Mesendoderm (in vitro differentiated cells): ENCODE results near the gene EZR.

Experiments
- DNase-seq: peaks from one replicate; pipeline ENCODE4 v3.0.0; 2013
- H2AK5ac ChIP-seq: 2 replicates; pipeline ENCODE4 v1.6.1; 2013; ENCODE audit warnings: low read length, inconsistent platforms
- H2BK120ac ChIP-seq: 2 replicates; pipeline ENCODE4 v1.6.1; 2013; ENCODE audit warnings: low read depth, mild to moderate bottlenecking, low read length, moderate library complexity, mixed read lengths
- H2BK15ac ChIP-seq: replicated peaks from 2 replicates; pipeline ENCODE4 v1.6.1; 2013; ENCODE audit warnings: low read depth, mild to moderate bottlenecking, moderate library complexity
- H2BK5ac ChIP-seq: 2 replicates; pipeline ENCODE4 v1.6.1; 2013; ENCODE audit warnings: low read length, inconsistent platforms
- H3K18ac ChIP-seq: 2 replicates; pipeline ENCODE4 v1.6.1; 2013; ENCODE audit warnings: mild to moderate bottlenecking, low read length, mixed read lengths
- H3K23ac ChIP-seq: one replicate; pipeline ENCODE4 v1.6.1; 2013; ENCODE audit warnings: low read length
- H3K27ac ChIP-seq: 2 replicates; pipeline ENCODE4 v1.5.1; 2013; ENCODE audit warnings: low read depth, mild to moderate bottlenecking, inconsistent platforms, low read length, moderate library complexity
- H3K27me3 ChIP-seq: 2 replicates; pipeline ENCODE4 v1.6.1; 2013; ENCODE audit warnings: low read length, control low read depth, mild to moderate bottlenecking, inconsistent platforms; ENCODE audit not compliant: insufficient read depth, poor library complexity
- H3K36me3 ChIP-seq: 2 replicates; pipeline ENCODE4 v1.6.1; 2013; ENCODE audit warnings: low read length, inconsistent platforms; ENCODE audit not compliant: control insufficient read depth, insufficient read depth
- H3K4ac ChIP-seq: one replicate; pipeline ENCODE4 v1.6.1; 2013; ENCODE audit warnings: low read depth, mild to moderate bottlenecking, low read length, moderate library complexity
- H3K4me1 ChIP-seq: 2 replicates; pipeline ENCODE4 v1.6.1; 2013; ENCODE audit warnings: low read depth, low read length, inconsistent platforms; ENCODE audit not compliant: control insufficient read depth
- H3K4me2 ChIP-seq: 2 replicates; pipeline ENCODE4 v1.6.1; 2013; ENCODE audit warnings: low read length
- H3K4me3 ChIP-seq: 2 replicates; pipeline ENCODE4 v1.5.1; 2013; ENCODE audit warnings: mild to moderate bottlenecking, low read length
- H3K56ac ChIP-seq: one replicate; pipeline ENCODE4 v1.6.1; 2013; ENCODE audit warnings: low read length
- H3K79me1 ChIP-seq: 2 replicates; pipeline ENCODE4 v1.6.1; 2013; ENCODE audit warnings: low read length, inconsistent platforms
- H3K79me2 ChIP-seq: 2 replicates; pipeline ENCODE4 v1.6.1; 2013; ENCODE audit warnings: mild to moderate bottlenecking, low read length; ENCODE audit not compliant: control insufficient read depth, insufficient read depth
- H3K9ac ChIP-seq: 2 replicates; pipeline ENCODE4 v1.6.1; 2013; ENCODE audit warnings: low read length, inconsistent platforms
- H4K5ac ChIP-seq: one replicate; pipeline ENCODE4 v1.6.1; 2013; ENCODE audit warnings: low read length
- H4K8ac ChIP-seq: one replicate; pipeline ENCODE4 v1.6.1; 2013; ENCODE audit warnings: low read depth, mild to moderate bottlenecking, control low read depth, low read length, moderate library complexity
- WGBS: extraction: QIAGEN DNeasy Blood & Tissue Kit; methylation state at CpG from one replicate; pipeline ENCODE4 v1.1.7; 2013; ENCODE audit warnings: low lambda C conversion rate, missing lambda C conversion rate; ENCODE audit not compliant: insufficient coverage; ENCODE audit errors: extremely low coverage; 5-methylcytosine and 5-hydroxymethylcytosine counted together

Gene EZR

DNA sequence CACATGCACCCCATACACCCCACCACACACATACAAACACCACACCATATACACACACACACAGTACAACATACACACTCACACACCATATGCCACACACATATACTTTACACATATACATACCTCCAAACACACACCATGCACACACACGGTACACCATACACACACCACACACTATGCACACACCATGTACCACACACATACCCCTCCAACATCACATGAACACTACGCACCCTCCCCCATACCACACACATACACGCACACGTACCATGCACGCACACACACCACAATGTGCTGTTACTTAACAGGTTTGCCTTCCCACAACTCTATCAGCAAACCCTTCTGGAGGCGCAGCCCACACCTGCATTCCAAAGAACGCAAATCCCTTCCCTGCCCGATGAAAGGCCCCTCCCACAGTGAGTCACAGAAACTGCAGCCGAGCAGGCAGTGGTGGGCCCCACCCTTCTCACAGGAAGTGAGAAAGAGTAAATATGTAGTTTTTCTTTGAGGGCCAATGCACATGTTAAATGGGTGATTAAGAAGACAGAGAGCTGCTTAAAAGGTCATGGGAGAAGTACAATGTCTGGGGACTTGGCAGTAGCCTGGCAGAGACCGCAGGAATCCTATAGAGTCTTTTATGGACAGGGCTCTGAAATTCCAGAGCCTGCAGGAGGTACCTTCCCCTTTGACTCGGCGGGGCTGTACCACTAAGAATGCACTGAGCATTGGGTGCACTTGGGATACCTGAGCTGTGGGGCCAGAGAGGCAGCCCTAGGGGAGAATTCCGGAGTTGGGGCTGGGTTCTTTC is 34.1 kb upstream of the EZR start:
- Histone ChIP-seq H3K23ac (peak overlapping the region; percentile 11), H3K27ac (peak overlapping the region; percentile 92), H2BK5ac (peak overlapping the region; percentile 88), H4K8ac (no peak overlapping the region), H2AK5ac (peak overlapping the region; percentile 99), H2BK120ac (peak overlapping the region; percentile 62), H4K5ac (no peak overlapping the region), H3K79me2 (no peaks in the 10 kb centered on the region), H3K18ac (peak overlapping the region; percentile 94), H3K79me1 (no peaks in the 10 kb centered on the region), H3K9ac (peak overlapping the region; percentile 25), H3K36me3 (no peaks in the 10 kb centered on the region), H3K4me3 (no peak overlapping the region), H3K56ac (peak overlapping the region; percentile 83), H3K4me2 (peak overlapping the region; percentile 21), H2BK15ac (no peak overlapping the region), H3K4ac (peak overlapping the region; percentile 82), H3K27me3 (no peaks in the 10 kb centered on the region), H3K4me1 (peaks cover 27% of the 10 kb centered on the region)
- WGBS: no CpG with 5 or more reads among the region's 13 CpGs
- peak; percentile 99 for DNase-seq

GRCh38 chr6:158852312-158853071 is 33.3 kb upstream of the EZR start:
- Histone ChIP-seq H3K18ac (peak overlapping the region; percentile 78), H3K4me1 (peaks cover 27% of the 10 kb centered on the region)

DNA sequence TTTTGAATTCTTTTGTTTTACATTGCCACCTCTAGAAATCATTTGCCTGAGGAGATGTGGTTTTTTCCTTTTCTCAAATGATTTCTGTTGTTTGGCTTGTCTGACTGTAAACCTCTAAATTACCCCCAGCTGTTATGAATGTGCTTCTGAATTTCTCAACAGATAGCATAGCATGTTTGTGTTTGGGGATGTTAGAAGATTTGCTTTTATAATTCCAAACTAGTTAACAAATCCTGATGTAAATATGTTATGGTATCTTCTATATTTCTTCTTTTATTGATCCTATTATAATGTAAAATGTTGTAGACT is 31.6 kb upstream of the EZR start:
- no peak overlapping the region for H3K4me2 ChIP-seq
- H4K5ac ChIP-seq: no peak overlapping the region
- H3K4ac ChIP-seq: no peak overlapping the region
- no peaks in the 10 kb centered on the region for H3K79me1 ChIP-seq
- H3K27ac ChIP-seq: no peak overlapping the region
- no peak overlapping the region for H2BK120ac ChIP-seq
- no peak overlapping the region for H4K8ac ChIP-seq
- no peak overlapping the region for H2AK5ac ChIP-seq
- no peaks in the 10 kb centered on the region for H3K27me3 ChIP-seq
- no peak overlapping the region for H2BK15ac ChIP-seq
- no peak overlapping the region for H3K23ac ChIP-seq
- DNase-seq: peak; percentile 77
- peaks cover 27% of the 10 kb centered on the region for H3K4me1 ChIP-seq
- no peaks in the 10 kb centered on the region for H3K79me2 ChIP-seq
- H3K36me3 ChIP-seq: no peaks in the 10 kb centered on the region
- no peak overlapping the region for H3K56ac ChIP-seq
- no peak overlapping the region for H3K4me3 ChIP-seq
- no peak overlapping the region for H3K18ac ChIP-seq
- no peak overlapping the region for H2BK5ac ChIP-seq
- no peak overlapping the region for H3K9ac ChIP-seq

More at GRCh38 chr6:158852312-158853071, 33.3 kb upstream of the EZR start:
- peak overlapping the region; percentile 82 for H3K56ac ChIP-seq
- whole genome bisulfite sequencing: no CpG with 5 or more reads among the region's 11 CpGs
- peak overlapping the region; percentile 16 for H3K27ac ChIP-seq
- H2AK5ac ChIP-seq: peak overlapping the region; percentile 99
- H3K27me3 ChIP-seq: no peaks in the 10 kb centered on the region
- H2BK5ac ChIP-seq: peak overlapping the region; percentile 88
- H3K4me3 ChIP-seq: no peak overlapping the region
- H4K5ac ChIP-seq: no peak overlapping the region
- H3K9ac ChIP-seq: no peak overlapping the region
- no peaks in the 10 kb centered on the region for H3K79me2 ChIP-seq
- peak overlapping the region; percentile 11 for H3K23ac ChIP-seq
- no peak overlapping the region for H2BK15ac ChIP-seq
- H3K79me1 ChIP-seq: no peaks in the 10 kb centered on the region
- H2BK120ac ChIP-seq: peak overlapping the region; percentile 62
- H3K4me2 ChIP-seq: no peak overlapping the region
- H3K4ac ChIP-seq: peak overlapping the region; percentile 82
- no peak for DNase-seq
- no peaks in the 10 kb centered on the region for H3K36me3 ChIP-seq
- no peak overlapping the region for H4K8ac ChIP-seq

GRCh38 chr6:158849899-158850806 is 31.0 kb upstream of the EZR start:
- H4K5ac ChIP-seq: no peak overlapping the region
- H3K27ac ChIP-seq: peak overlapping the region; percentile 51
- H3K79me1 ChIP-seq: no peaks in the 10 kb centered on the region
- peak overlapping the region; percentile 4 for H3K23ac ChIP-seq
- H3K56ac ChIP-seq: no peak overlapping the region
- H2BK15ac ChIP-seq: no peak overlapping the region
- no peaks in the 10 kb centered on the region for H3K36me3 ChIP-seq
- WGBS: no CpG with 5 or more reads among the region's 9 CpGs
- no peak overlapping the region for H3K9ac ChIP-seq
- H2AK5ac ChIP-seq: no peak overlapping the region
- no peak overlapping the region for H3K4me2 ChIP-seq
- peaks cover 27% of the 10 kb centered on the region for H3K4me1 ChIP-seq
- H3K4ac ChIP-seq: no peak overlapping the region
- no peak overlapping the region for H4K8ac ChIP-seq
- H3K18ac ChIP-seq: peak overlapping the region; percentile 32
- no peaks in the 10 kb centered on the region for H3K79me2 ChIP-seq
- H2BK5ac ChIP-seq: peak overlapping the region; percentile 35
- no peak overlapping the region for H2BK120ac ChIP-seq
- no peak overlapping the region for H3K4me3 ChIP-seq
- peak; percentile 93 for DNase-seq
- no peaks in the 10 kb centered on the region for H3K27me3 ChIP-seq

GRCh38 chr6:158848490-158848895 is 29.3 kb upstream of the EZR start:
- Histone ChIP-seq H3K56ac (no peak overlapping the region), H2BK120ac (no peak overlapping the region), H3K27ac (no peak overlapping the region), H4K8ac (no peak overlapping the region), H3K4me1 (peaks cover 15% of the 10 kb centered on the region), H3K4me3 (no peak overlapping the region), H2BK5ac (no peak overlapping the region), H3K23ac (no peak overlapping the region), H2AK5ac (no peak overlapping the region), H2BK15ac (no peak overlapping the region), H3K18ac (no peak overlapping the region), H3K4me2 (no peak overlapping the region), H3K27me3 (no peaks in the 10 kb centered on the region), H4K5ac (no peak overlapping the region), H3K36me3 (no peaks in the 10 kb centered on the region), H3K4ac (no peak overlapping the region), H3K9ac (no peak overlapping the region), H3K79me1 (no peaks in the 10 kb centered on the region), H3K79me2 (no peaks in the 10 kb centered on the region)
- DNase-seq: no peak
- no CpG with 5 or more reads among the region's 7 CpGs for WGBS
